HEK293 (cell line): ENCODE results near the gene CCDC92.

Experiments
- MYNN ChIP-seq: fragments of 450-650 bp; formaldehyde crosslinking; IDR thresholded peaks from 2 replicates; pipeline ENCODE4 v1.5.1; 2016; ENCODE audit warnings: missing biosample characterization, missing genetic modification characterization, borderline replicate concordance
- ZFP37 ChIP-seq: fragments of 450-650 bp; formaldehyde crosslinking; IDR thresholded peaks from 2 replicates; pipeline ENCODE4 v1.5.1; 2016; ENCODE audit warnings: missing biosample characterization, missing genetic modification characterization
- ZNF211 ChIP-seq: fragments of 450-650 bp; formaldehyde crosslinking; IDR thresholded peaks from 2 replicates; pipeline ENCODE4 v1.5.1; 2016; ENCODE audit warnings: low read depth, missing biosample characterization, missing genetic modification characterization
- ZNF292 ChIP-seq: fragments of 450-650 bp; formaldehyde crosslinking; IDR thresholded peaks from 2 replicates; pipeline ENCODE4 v1.5.1; 2016; ENCODE audit warnings: low read depth, missing biosample characterization, missing genetic modification characterization, borderline replicate concordance
- ZNF510 ChIP-seq: fragments of 450-650 bp; formaldehyde crosslinking; IDR thresholded peaks from 2 replicates; pipeline ENCODE4 v1.5.1; 2018; ENCODE audit warnings: mild to moderate bottlenecking, missing genetic modification characterization, missing biosample characterization; ENCODE audit not compliant: insufficient replicate concordance
- ZNF701 ChIP-seq: fragments of 450-650 bp; formaldehyde crosslinking; IDR thresholded peaks from 2 replicates; pipeline ENCODE4 v1.5.1; 2016; ENCODE audit warnings: missing biosample characterization, missing genetic modification characterization
- ZNF777 ChIP-seq: fragments of 450-650 bp; formaldehyde crosslinking; IDR thresholded peaks from 2 replicates; pipeline ENCODE4 v1.5.1; 2017; ENCODE audit warnings: missing biosample characterization, missing genetic modification characterization, borderline replicate concordance
- TF ChIP-seq, protein P1 (sequence below): fragments of 450-650 bp; formaldehyde crosslinking; IDR thresholded peaks from 2 replicates; pipeline ENCODE4 v1.5.1; 2016; ENCODE audit warnings: missing biosample characterization, missing genetic modification characterization
- TF ChIP-seq, protein P2 (sequence below): fragments of 450-650 bp; formaldehyde crosslinking; IDR thresholded peaks from 2 replicates; pipeline ENCODE4 v1.5.1; 2016; ENCODE audit warnings: missing biosample characterization, missing genetic modification characterization
- TF ChIP-seq, protein P3 (sequence below): fragments of 450-650 bp; formaldehyde crosslinking; optimal IDR thresholded peaks from 2 replicates; pipeline ENCODE3; 2016; ENCODE audit warnings: missing biosample characterization, mild to moderate bottlenecking, missing genetic modification characterization
- TF ChIP-seq, protein P4 (sequence below): fragments of 450-650 bp; formaldehyde crosslinking; IDR thresholded peaks from 2 replicates; pipeline ENCODE4 v1.5.1; 2016; ENCODE audit warnings: missing biosample characterization, missing genetic modification characterization, low read depth

DNA sequence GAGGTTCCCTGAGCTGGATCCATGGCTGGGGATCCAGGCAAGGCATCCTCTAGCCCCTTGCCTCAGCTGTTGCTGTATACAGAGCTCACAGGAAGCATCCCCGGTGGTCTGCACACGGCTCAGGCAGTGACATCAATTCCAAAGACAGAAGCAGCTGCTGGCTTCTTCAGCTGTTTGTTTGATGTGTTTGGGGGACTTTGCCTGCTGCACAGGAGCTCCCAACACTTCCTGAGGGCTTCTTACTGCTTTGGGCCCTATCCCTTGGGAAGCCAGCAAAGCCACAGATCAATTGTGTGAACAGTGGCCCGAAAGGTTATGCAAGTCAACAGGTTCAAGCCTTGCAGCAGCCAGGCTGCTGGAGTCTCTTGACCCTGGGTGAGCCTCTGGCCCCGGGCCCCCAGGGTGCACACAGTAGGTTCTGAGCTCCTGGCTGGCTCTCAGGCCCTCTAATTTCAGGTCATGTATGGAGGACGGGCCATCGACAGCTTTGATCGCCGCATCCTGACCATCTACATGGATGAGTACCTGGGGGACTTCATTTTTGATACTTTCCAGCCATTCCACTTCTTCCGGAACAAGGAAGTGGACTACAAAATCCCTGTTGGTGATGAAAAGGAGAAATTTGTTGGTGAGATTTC is 42.6 kb downstream of the CCDC92 start:
- TF ChIP-seq, protein P1, sequence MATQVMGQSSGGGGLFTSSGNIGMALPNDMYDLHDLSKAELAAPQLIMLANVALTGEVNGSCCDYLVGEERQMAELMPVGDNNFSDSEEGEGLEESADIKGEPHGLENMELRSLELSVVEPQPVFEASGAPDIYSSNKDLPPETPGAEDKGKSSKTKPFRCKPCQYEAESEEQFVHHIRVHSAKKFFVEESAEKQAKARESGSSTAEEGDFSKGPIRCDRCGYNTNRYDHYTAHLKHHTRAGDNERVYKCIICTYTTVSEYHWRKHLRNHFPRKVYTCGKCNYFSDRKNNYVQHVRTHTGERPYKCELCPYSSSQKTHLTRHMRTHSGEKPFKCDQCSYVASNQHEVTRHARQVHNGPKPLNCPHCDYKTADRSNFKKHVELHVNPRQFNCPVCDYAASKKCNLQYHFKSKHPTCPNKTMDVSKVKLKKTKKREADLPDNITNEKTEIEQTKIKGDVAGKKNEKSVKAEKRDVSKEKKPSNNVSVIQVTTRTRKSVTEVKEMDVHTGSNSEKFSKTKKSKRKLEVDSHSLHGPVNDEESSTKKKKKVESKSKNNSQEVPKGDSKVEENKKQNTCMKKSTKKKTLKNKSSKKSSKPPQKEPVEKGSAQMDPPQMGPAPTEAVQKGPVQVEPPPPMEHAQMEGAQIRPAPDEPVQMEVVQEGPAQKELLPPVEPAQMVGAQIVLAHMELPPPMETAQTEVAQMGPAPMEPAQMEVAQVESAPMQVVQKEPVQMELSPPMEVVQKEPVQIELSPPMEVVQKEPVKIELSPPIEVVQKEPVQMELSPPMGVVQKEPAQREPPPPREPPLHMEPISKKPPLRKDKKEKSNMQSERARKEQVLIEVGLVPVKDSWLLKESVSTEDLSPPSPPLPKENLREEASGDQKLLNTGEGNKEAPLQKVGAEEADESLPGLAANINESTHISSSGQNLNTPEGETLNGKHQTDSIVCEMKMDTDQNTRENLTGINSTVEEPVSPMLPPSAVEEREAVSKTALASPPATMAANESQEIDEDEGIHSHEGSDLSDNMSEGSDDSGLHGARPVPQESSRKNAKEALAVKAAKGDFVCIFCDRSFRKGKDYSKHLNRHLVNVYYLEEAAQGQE (tag by site-specific recombination): no peak
- TF ChIP-seq ZFP37 (tag by site-specific recombination): no peak
- TF ChIP-seq, protein P2, sequence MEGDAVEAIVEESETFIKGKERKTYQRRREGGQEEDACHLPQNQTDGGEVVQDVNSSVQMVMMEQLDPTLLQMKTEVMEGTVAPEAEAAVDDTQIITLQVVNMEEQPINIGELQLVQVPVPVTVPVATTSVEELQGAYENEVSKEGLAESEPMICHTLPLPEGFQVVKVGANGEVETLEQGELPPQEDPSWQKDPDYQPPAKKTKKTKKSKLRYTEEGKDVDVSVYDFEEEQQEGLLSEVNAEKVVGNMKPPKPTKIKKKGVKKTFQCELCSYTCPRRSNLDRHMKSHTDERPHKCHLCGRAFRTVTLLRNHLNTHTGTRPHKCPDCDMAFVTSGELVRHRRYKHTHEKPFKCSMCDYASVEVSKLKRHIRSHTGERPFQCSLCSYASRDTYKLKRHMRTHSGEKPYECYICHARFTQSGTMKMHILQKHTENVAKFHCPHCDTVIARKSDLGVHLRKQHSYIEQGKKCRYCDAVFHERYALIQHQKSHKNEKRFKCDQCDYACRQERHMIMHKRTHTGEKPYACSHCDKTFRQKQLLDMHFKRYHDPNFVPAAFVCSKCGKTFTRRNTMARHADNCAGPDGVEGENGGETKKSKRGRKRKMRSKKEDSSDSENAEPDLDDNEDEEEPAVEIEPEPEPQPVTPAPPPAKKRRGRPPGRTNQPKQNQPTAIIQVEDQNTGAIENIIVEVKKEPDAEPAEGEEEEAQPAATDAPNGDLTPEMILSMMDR: no peak
- TF ChIP-seq, protein P3, sequence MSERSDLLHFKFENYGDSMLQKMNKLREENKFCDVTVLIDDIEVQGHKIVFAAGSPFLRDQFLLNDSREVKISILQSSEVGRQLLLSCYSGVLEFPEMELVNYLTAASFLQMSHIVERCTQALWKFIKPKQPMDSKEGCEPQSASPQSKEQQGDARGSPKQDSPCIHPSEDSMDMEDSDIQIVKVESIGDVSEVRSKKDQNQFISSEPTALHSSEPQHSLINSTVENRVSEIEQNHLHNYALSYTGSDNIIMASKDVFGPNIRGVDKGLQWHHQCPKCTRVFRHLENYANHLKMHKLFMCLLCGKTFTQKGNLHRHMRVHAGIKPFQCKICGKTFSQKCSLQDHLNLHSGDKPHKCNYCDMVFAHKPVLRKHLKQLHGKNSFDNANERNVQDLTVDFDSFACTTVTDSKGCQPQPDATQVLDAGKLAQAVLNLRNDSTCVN: no peak
- TF ChIP-seq ZNF211 (tag by site-specific recombination): no peak
- TF ChIP-seq MYNN (tag by site-specific recombination): no peak
- no peak for TF ChIP-seq ZNF292
- TF ChIP-seq ZNF701 (tag by site-specific recombination): no peak
- TF ChIP-seq, protein P4, sequence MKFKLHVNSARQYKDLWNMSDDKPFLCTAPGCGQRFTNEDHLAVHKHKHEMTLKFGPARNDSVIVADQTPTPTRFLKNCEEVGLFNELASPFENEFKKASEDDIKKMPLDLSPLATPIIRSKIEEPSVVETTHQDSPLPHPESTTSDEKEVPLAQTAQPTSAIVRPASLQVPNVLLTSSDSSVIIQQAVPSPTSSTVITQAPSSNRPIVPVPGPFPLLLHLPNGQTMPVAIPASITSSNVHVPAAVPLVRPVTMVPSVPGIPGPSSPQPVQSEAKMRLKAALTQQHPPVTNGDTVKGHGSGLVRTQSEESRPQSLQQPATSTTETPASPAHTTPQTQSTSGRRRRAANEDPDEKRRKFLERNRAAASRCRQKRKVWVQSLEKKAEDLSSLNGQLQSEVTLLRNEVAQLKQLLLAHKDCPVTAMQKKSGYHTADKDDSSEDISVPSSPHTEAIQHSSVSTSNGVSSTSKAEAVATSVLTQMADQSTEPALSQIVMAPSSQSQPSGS: no peak
- no peak for TF ChIP-seq ZNF510
- no peak for TF ChIP-seq ZNF777 (tag by site-specific recombination)
